Activated CD8-positive, alpha-beta memory T cell treated with anti-CD3 and anti-CD28 coated beads, Interleukin-2, amount 50 U/mL, for 1 hour (primary cell): Measurements from ENCODE around the gene PNKP.

ENCODE experiments used
- DNase-seq: peaks from one replicate; pipeline ENCODE4 v3.0.0-alpha.2; 2020; ENCODE audit errors: extremely low read depth

PNKP gene

GRCh38 chr19:49866933-49867782 lies at the start of gene PNKP:
TSS of gene PNKP (minus strand) at chr19:49867576. CDS start at chr19:49867204, 372 bp downstream.
- DNase-seq, result peak; percentile 61

- no peak for DNase-seq
Observed at GRCh38 chr19:49915271-49915670, 47.9 kb upstream of the PNKP start.

- no peak for DNase-seq
Observed at GRCh38 chr19:49913720-49914119, 46.3 kb upstream of the PNKP start.

- DNase-seq, result no peak
Observed at GRCh38 chr19:49912965-49913685, 45.7 kb upstream of the PNKP start.

GRCh38 chr19:49911381-49912145 lies 44.2 kb upstream of the PNKP start:
- no peak for DNase-seq

GRCh38 chr19:49910179-49910578 lies 42.8 kb upstream of the PNKP start:
- DNase-seq, result no peak

GRCh38 chr19:49908480-49909420 lies 41.4 kb upstream of the PNKP start:
- no peak for DNase-seq

- no peak for DNase-seq
Observed at GRCh38 chr19:49907745-49908446, 40.5 kb upstream of the PNKP start.

- no peak for DNase-seq
Observed at GRCh38 chr19:49906879-49907564, 39.6 kb upstream of the PNKP start.

- no peak for DNase-seq
Observed at GRCh38 chr19:49904136-49904535, 36.8 kb upstream of the PNKP start.

GRCh38 chr19:49896863-49897621 lies 29.7 kb upstream of the PNKP start, which contains the start of gene IL4I1:
TSS of gene IL4I1 (minus strand) at chr19:49896887. CDS start at chr19:49896160, 727 bp downstream.
- peak; percentile 28 for DNase-seq

- DNase-seq, result no peak
Observed at GRCh38 chr19:49895566-49896297, 28.4 kb upstream of the PNKP start.

GRCh38 chr19:49894879-49895565 lies 27.6 kb upstream of the PNKP start:
- no peak for DNase-seq

GRCh38 chr19:49894011-49894664 lies 26.8 kb upstream of the PNKP start:
- DNase-seq, result no peak

- DNase-seq, result no peak
Observed at GRCh38 chr19:49892716-49893115, 25.3 kb upstream of the PNKP start.

GRCh38 chr19:49891393-49891792 lies 24.0 kb upstream of the PNKP start:
- DNase-seq, result no peak
